GM12878 (cell line): Measurements from ENCODE around the gene MTTP. TPM values are rescaled to one million over a fixed set of nuclear protein-coding genes. Genes with fewer than 3 reads are reported as not detected.

Experiments
- ATAC-seq: fragments of 200-7000 bp; cut with Tn5 transposase; 3 replicates; pipeline ENCODE4 v1.9.1; 2020; ENCODE audit warnings: mild to moderate bottlenecking, moderate library complexity
- BruUV-seq: library from RNA; stranded (reverse); fragments of 400-500 nt; replicated peaks from 2 replicates; lab custom pipeline; 2021; lab: Mats Ljungman, UMichigan
- CTCF ChIA-PET: fragments of 300-600 bp; sonication (Branson Sonifier 250); formaldehyde crosslinking; extraction: SDS; loops from one replicate; lab custom pipeline; 2021; ENCODE audit warnings: inconsistent platforms; lab: Yijun Ruan, JAX
- POLR2A ChIA-PET: fragments of 350-600 bp; formaldehyde crosslinking; extraction: SDS; loops from one replicate; lab custom pipeline; 2021; ENCODE audit warnings: inconsistent platforms; lab: Charles Lee
- RAD21 ChIA-PET: fragments of 300-600 bp; sonication (Branson Sonifier 250); formaldehyde crosslinking; loops from one replicate; lab custom pipeline; 2023; ENCODE audit warnings: antibody characterized with exemption; ENCODE audit not compliant: unreplicated experiment; lab: Charles Lee
- SMC1A ChIA-PET: fragments of 300-600 bp; sonication (Branson Sonifier 250); formaldehyde crosslinking; loops from one replicate; lab custom pipeline; 2023; ENCODE audit not compliant: unreplicated experiment, uncharacterized antibody; lab: Charles Lee
- DNase-seq: peaks from one replicate; pipeline ENCODE4 v3.0.0-alpha.2; 2011; ENCODE audit warnings: low read depth, low spot score
- FAIRE-seq: peaks from 3 replicates; lab custom pipeline; 2011; peaks lifted over from hg19 to GRCh38; lab: Jason Lieb, UNC
- H2AFZ ChIP-seq: 2 replicates; pipeline ENCODE4 v1.6.0; 2011; ENCODE audit warnings: low read depth, low read length, control low read depth; ENCODE audit not compliant: control insufficient read depth
- H3K27ac ChIP-seq: 2 replicates; pipeline ENCODE4 v1.5.1; 2011; ENCODE audit warnings: control low read depth; ENCODE audit not compliant: control insufficient read depth, insufficient read depth
- H3K27me3 ChIP-seq, 2 experiments: replicated peaks in 1 of 2; 2 replicates each; pipeline versions ENCODE4 v1.6.0 to v1.6.1; 2011; ENCODE audit warnings: low read length in 1 of 2; ENCODE audit not compliant: control insufficient read depth in 2 of 2, insufficient read depth in 2 of 2
- H3K36me3 ChIP-seq, 2 experiments: 2 replicates each; pipeline ENCODE4 v1.5.1; 2011; ENCODE audit warnings: low read length in 1 of 2; ENCODE audit not compliant: control insufficient read depth in 2 of 2, insufficient read depth in 2 of 2
- H3K4me1 ChIP-seq: 2 replicates; pipeline ENCODE4 v1.6.1; 2011; ENCODE audit warnings: mild to moderate bottlenecking, low read length, moderate library complexity, mixed read lengths; ENCODE audit not compliant: control insufficient read depth, insufficient read depth
- H3K4me2 ChIP-seq: 2 replicates; pipeline ENCODE4 v1.6.0; 2011; ENCODE audit warnings: control low read depth; ENCODE audit not compliant: control insufficient read depth, insufficient read depth
- H3K4me3 ChIP-seq: fragments of 200-600 bp; sonication (generic); 2 replicates; pipeline ENCODE4 v1.5.1; 2016
- H3K79me2 ChIP-seq: 2 replicates; pipeline ENCODE4 v1.6.0; 2011; ENCODE audit warnings: low read length; ENCODE audit not compliant: control insufficient read depth, insufficient read depth
- H3K9ac ChIP-seq: 2 replicates; pipeline ENCODE4 v1.8.0; 2011; ENCODE audit warnings: low read length, control low read depth, mixed read lengths; ENCODE audit not compliant: control insufficient read depth, insufficient read depth
- H3K9me3 ChIP-seq: replicated peaks from 3 replicates; pipeline ENCODE4 v1.5.1; 2011; ENCODE audit warnings: mild to moderate bottlenecking, low read length; ENCODE audit not compliant: control insufficient read depth, insufficient read depth
- H4K20me1 ChIP-seq: 2 replicates; pipeline ENCODE4 v1.6.0; 2011; ENCODE audit not compliant: control insufficient read depth, insufficient read depth
- BCL3 ChIP-seq: IDR thresholded peaks from 2 replicates; pipeline ENCODE4 v1.6.1; 2011; ENCODE audit warnings: borderline replicate concordance, low read depth, mild to moderate bottlenecking, moderate library complexity, low read length; ENCODE audit not compliant: insufficient read depth, poor library complexity, severe bottlenecking
- BRCA1 ChIP-seq: IDR thresholded peaks from 2 replicates; pipeline ENCODE4 v1.6.1; 2011; ENCODE audit warnings: low read depth, low read length, improper control_type of control experiment
- EZH2 ChIP-seq: IDR thresholded peaks from 2 replicates; pipeline ENCODE4 v1.6.1; 2012; ENCODE audit warnings: low read depth, mild to moderate bottlenecking, control low read depth, inconsistent platforms, low read length, borderline replicate concordance; ENCODE audit not compliant: control insufficient read depth
- GATAD2B ChIP-seq: fragments of 450-650 bp; conservative IDR thresholded peaks from 2 replicates; pipeline ENCODE4 v1.6.1; 2017; ENCODE audit warnings: low read depth, mild to moderate bottlenecking, moderate library complexity
- IKZF1 ChIP-seq: fragments of 450-650 bp; conservative IDR thresholded peaks from 2 replicates; pipeline ENCODE4 v1.6.1; 2017; ENCODE audit warnings: antibody characterized with exemption, mild to moderate bottlenecking
- IKZF2 ChIP-seq, 2 experiments: fragments of 450-650 bp; IDR thresholded peaks; 2 replicates each; pipeline ENCODE4 v1.6.1; 2017; ENCODE audit warnings: mild to moderate bottlenecking in 2 of 2, moderate library complexity in 2 of 2
- JUNB ChIP-seq: IDR thresholded peaks from 2 replicates; pipeline ENCODE4 v1.6.1; 2016; ENCODE audit warnings: antibody characterized with exemption, mild to moderate bottlenecking
- KAT2A ChIP-seq: conservative IDR thresholded peaks from 2 replicates; pipeline ENCODE4 v1.6.1; 2011; ENCODE audit warnings: low read depth, low read length; ENCODE audit not compliant: control insufficient read depth
- MLLT1 ChIP-seq: fragments of 450-650 bp; IDR thresholded peaks from 2 replicates; pipeline ENCODE4 v1.6.1; 2016; ENCODE audit warnings: mild to moderate bottlenecking
- RFX5 ChIP-seq: IDR thresholded peaks from 2 replicates; pipeline ENCODE4 v1.6.1; 2011; ENCODE audit warnings: low read depth, low read length, improper control_type of control experiment
- SP1 ChIP-seq: IDR thresholded peaks from one replicate; pipeline ENCODE4 v1.6.1; 2011; ENCODE audit warnings: low read depth, low read length
- USF2 ChIP-seq: IDR thresholded peaks from 2 replicates; pipeline ENCODE4 v1.6.1; 2011; ENCODE audit warnings: low read depth, low read length, improper control_type of control experiment, borderline replicate concordance
- WRNIP1 ChIP-seq: IDR thresholded peaks from 2 replicates; pipeline ENCODE4 v1.6.1; 2011; ENCODE audit warnings: low read depth, low read length, improper control_type of control experiment, borderline replicate concordance
- YBX1 ChIP-seq: fragments of 450-650 bp; IDR thresholded peaks from 2 replicates; pipeline ENCODE4 v1.6.1; 2016; ENCODE audit warnings: antibody characterized with exemption
- WGBS: methylation state at CpG from one replicate; pipeline ENCODE4 v1.1.6; 2016; ENCODE audit warnings: low lambda C conversion rate; ENCODE audit not compliant: insufficient replicate concordance, insufficient coverage; ENCODE audit errors: missing lambda C conversion rate; 5-methylcytosine and 5-hydroxymethylcytosine counted together
- in situ Hi-C: fragments of 300-500 bp; cut with MboI; formaldehyde crosslinking; loops from 9 replicates; pipeline ENCODE4 v1.14.3; 2018; ENCODE audit warnings: mixed read lengths
- intact Hi-C: fragments of 100-400 bp; cut with micrococcal nuclease; formaldehyde crosslinking; loops from one replicate; pipeline ENCODE4 v1.14.2; 2022; ENCODE audit not compliant: unreplicated experiment
- polyA plus RNA-seq, 11 experiments: library from polyadenylated mRNA; depleted of rRNA in 4 of 11; unstranded in 6 of 11; stranded (reverse) in 5 of 11; fragments of >200 nt; fragmentation: Nextera tagmentation in 4 of 11; fragmentation: Illumina TruSeq in 1 of 11; extraction: Ambion mirVana in 4 of 11; extraction: Trizol in 1 of 11; gene quantifications; 1 replicate in 1 of 11; 2 replicates in 10 of 11; pipeline versions ENCODE4 v1.2.1 to v1.2.3, GENCODE V29; 2011 to 2016; ENCODE audit warnings: inconsistent platforms in 2 of 11, missing spikeins in 2 of 11, low read depth in 1 of 11
- total RNA-seq, 4 experiments: library from RNA; depleted of rRNA in 3 of 4; stranded (reverse); fragments of >200 nt in 3 of 4; fragmentation: Illumina TruSeq in 1 of 4; extraction: Trizol in 1 of 4; gene quantifications; 2 replicates each; pipeline versions ENCODE4 v1.2.1 to v1.2.3, GENCODE V29; 2013 to 2021

The MTTP gene
- total and polyA plus RNA-seq, 10 of the 15 experiments (the other 5 are each of a cell fraction or from before 2014, with no cell fraction given): 0.08 to 2.2 (median 0.21) TPM; not detected in 1

GRCh38 chr4:99586322-99586721 is 11.7 kb downstream of the MTTP start:
- H3K9ac ChIP-seq: no peak overlapping the region
- TF ChIP-seq USF2 (no peak), BCL3 (no peak), EZH2 (no peak), JUNB (no peak), RFX5 (no peak), IKZF1 (no peak), BRCA1 (no peak), GATAD2B (no peak), WRNIP1 (no peak), YBX1 (no peak), KAT2A (no peak), IKZF2 (IDR thresholded peaks at IDR 0.05) (no peak), SP1 (no peak), MLLT1 (no peak)
- in situ Hi-C loops: no loop called here
- ChIA-PET SMC1A (no interaction called here), RAD21 (no interaction called here), POLR2A (no interaction called here), CTCF (no interaction called here)
- no peak overlapping the region for H3K4me2 ChIP-seq
- H3K4me1 ChIP-seq: no peaks in the 10 kb centered on the region
- H3K79me2 ChIP-seq: no peaks in the 10 kb centered on the region
- H3K9me3 ChIP-seq: no peaks in the 10 kb centered on the region
- H3K4me3 ChIP-seq: no peak overlapping the region
- DNase-seq (no peak), ATAC-seq (no peak), FAIRE-seq (no peak)
- BruUV-seq: no TSS peak
- intact Hi-C loops: no loop called here
- no peak overlapping the region for H3K27ac ChIP-seq
- H4K20me1 ChIP-seq: no peaks in the 10 kb centered on the region
- no peaks in the 10 kb centered on the region for H3K27me3 ChIP-seq
- WGBS: 41% methylated on average over 2 of the region's 2 CpGs
- H2AFZ ChIP-seq: no peak overlapping the region
- H3K36me3 ChIP-seq: no peaks in the 10 kb centered on the region
